Lower lobe of right lung (tissue), 2 donors: ENCODE data around the gene SARS1. TPM values are rescaled to one million over a fixed set of nuclear protein-coding genes. Genes with fewer than 3 reads are reported as not detected.

Source experiments
- ATAC-seq, 2 donors: fragments of 200-7000 bp; cut with Tn5 transposase; one replicate each; pipeline ENCODE4 v1.9.1; 2020 to 2022; ENCODE audit warnings: mild to moderate bottlenecking in 2 of 2, moderate library complexity in 2 of 2
- DNase-seq: peaks from one replicate; pipeline ENCODE4 v3.0.0-alpha.2; 2020
- H3K27ac ChIP-seq: fragments of 200-600 bp; one replicate; pipeline ENCODE4 v1.8.0; 2022
- H3K27me3 ChIP-seq: fragments of 200-600 bp; one replicate; pipeline ENCODE4 v1.8.0; 2022; ENCODE audit warnings: low read depth
- H3K36me3 ChIP-seq: fragments of 200-600 bp; one replicate; pipeline ENCODE4 v1.8.0; 2022; ENCODE audit warnings: mild to moderate bottlenecking
- H3K4me1 ChIP-seq: fragments of 200-600 bp; one replicate; pipeline ENCODE4 v1.8.0; 2022
- H3K4me3 ChIP-seq: fragments of 200-600 bp; one replicate; pipeline ENCODE4 v1.8.0; 2022; ENCODE audit warnings: mild to moderate bottlenecking
- H3K9me3 ChIP-seq: fragments of 200-600 bp; one replicate; pipeline ENCODE4 v1.8.0; 2022
- CTCF ChIP-seq: fragments of 200-600 bp; IDR thresholded peaks from one replicate; pipeline ENCODE4 v1.8.0; 2022; ENCODE audit warnings: antibody characterized with exemption, mild to moderate bottlenecking
- intact Hi-C: fragments of 100-400 bp; cut with DNase I; formaldehyde crosslinking; loops from one replicate; pipeline ENCODE4 v1.11.0; 2022
- total RNA-seq: library from RNA; stranded (reverse); fragmentation: NEBNext Ultra II Directional; extraction: Animal tissue kit (Norgen Biotek cat#: 25700); gene quantifications from one replicate; pipeline ENCODE4 v1.2.1, GENCODE V29; 2021
- donor health status: DM: no; HTN: yes; CAD: no; lungs with severe emphysema.

The SARS1 gene
- total RNA-seq, 1 donor from 2014 or later, result 188 TPM

- intact Hi-C loops, result no loop called here
Observed at GRCh38 chr1:109188200-109188599, 25.5 kb upstream of the SARS1 start.

GRCh38 chr1:109188781-109189180, 24.9 kb upstream of the SARS1 start:
- H3K4me3 ChIP-seq, result no peak overlapping the region
- DNase-seq, result no peak
- no peaks in the 10 kb centered on the region for H3K9me3 ChIP-seq
- peaks cover 49% of the 10 kb centered on the region for H3K4me1 ChIP-seq
- no peak for TF ChIP-seq CTCF
- H3K27me3 ChIP-seq, result no peaks in the 10 kb centered on the region
- no peak for ATAC-seq
- no peak overlapping the region for H3K27ac ChIP-seq
- no peaks in the 10 kb centered on the region for H3K36me3 ChIP-seq
- intact Hi-C loops, result no loop called here

More at GRCh38 chr1:109188200-109188599, 25.5 kb upstream of the SARS1 start:
- Histone ChIP-seq H3K4me3 (no peak overlapping the region), H3K27me3 (no peaks in the 10 kb centered on the region), H3K9me3 (no peaks in the 10 kb centered on the region), H3K36me3 (no peaks in the 10 kb centered on the region), H3K4me1 (peaks cover 43% of the 10 kb centered on the region), H3K27ac (no peak overlapping the region)
- no peak for TF ChIP-seq CTCF
- no peak for DNase-seq
- no peak for ATAC-seq

GRCh38 chr1:109190189-109190588, 23.5 kb upstream of the SARS1 start:
- peaks cover 44% of the 10 kb centered on the region for H3K4me1 ChIP-seq

GRCh38 chr1:109191377-109191776, 22.3 kb upstream of the SARS1 start:
- H3K27ac ChIP-seq, result no peak overlapping the region

More at GRCh38 chr1:109190189-109190588, 23.5 kb upstream of the SARS1 start:
- Histone ChIP-seq H3K27ac (no peak overlapping the region), H3K27me3 (no peaks in the 10 kb centered on the region), H3K9me3 (no peaks in the 10 kb centered on the region), H3K36me3 (no peaks in the 10 kb centered on the region), H3K4me3 (no peak overlapping the region)
- no peak for ATAC-seq
- intact Hi-C loops, result no loop called here
- DNase-seq, result no peak
- no peak for TF ChIP-seq CTCF

GRCh38 chr1:109191891-109192290, 21.8 kb upstream of the SARS1 start:
- TF ChIP-seq CTCF, result no peak
- H3K36me3 ChIP-seq, result no peaks in the 10 kb centered on the region
- H3K27me3 ChIP-seq, result no peaks in the 10 kb centered on the region
- peaks cover 32% of the 10 kb centered on the region for H3K4me1 ChIP-seq
- no peaks in the 10 kb centered on the region for H3K9me3 ChIP-seq
- intact Hi-C loops, result no loop called here
- DNase-seq, result no peak
- no peak overlapping the region for H3K4me3 ChIP-seq
- no peak overlapping the region for H3K27ac ChIP-seq
- no peak for ATAC-seq

More at GRCh38 chr1:109191377-109191776, 22.3 kb upstream of the SARS1 start:
- no peaks in the 10 kb centered on the region for H3K36me3 ChIP-seq
- no peak overlapping the region for H3K4me3 ChIP-seq
- H3K9me3 ChIP-seq, result no peaks in the 10 kb centered on the region
- no peaks in the 10 kb centered on the region for H3K27me3 ChIP-seq
- no peak for TF ChIP-seq CTCF
- H3K4me1 ChIP-seq, result peaks cover 32% of the 10 kb centered on the region
- intact Hi-C loops, result no loop called here
- no peak for ATAC-seq
- no peak for DNase-seq

GRCh38 chr1:109192433-109192832, 21.3 kb upstream of the SARS1 start:
- no peak overlapping the region for H3K27ac ChIP-seq
- no peak for ATAC-seq
- DNase-seq, result no peak
- H3K27me3 ChIP-seq, result no peaks in the 10 kb centered on the region
- peaks cover 32% of the 10 kb centered on the region for H3K4me1 ChIP-seq
- no peak overlapping the region for H3K4me3 ChIP-seq
- H3K9me3 ChIP-seq, result no peaks in the 10 kb centered on the region
- intact Hi-C loops, result no loop called here
- H3K36me3 ChIP-seq, result no peaks in the 10 kb centered on the region
- no peak for TF ChIP-seq CTCF
